ENCODE measurements around the gene SUFU.

SUFU gene

DNA sequence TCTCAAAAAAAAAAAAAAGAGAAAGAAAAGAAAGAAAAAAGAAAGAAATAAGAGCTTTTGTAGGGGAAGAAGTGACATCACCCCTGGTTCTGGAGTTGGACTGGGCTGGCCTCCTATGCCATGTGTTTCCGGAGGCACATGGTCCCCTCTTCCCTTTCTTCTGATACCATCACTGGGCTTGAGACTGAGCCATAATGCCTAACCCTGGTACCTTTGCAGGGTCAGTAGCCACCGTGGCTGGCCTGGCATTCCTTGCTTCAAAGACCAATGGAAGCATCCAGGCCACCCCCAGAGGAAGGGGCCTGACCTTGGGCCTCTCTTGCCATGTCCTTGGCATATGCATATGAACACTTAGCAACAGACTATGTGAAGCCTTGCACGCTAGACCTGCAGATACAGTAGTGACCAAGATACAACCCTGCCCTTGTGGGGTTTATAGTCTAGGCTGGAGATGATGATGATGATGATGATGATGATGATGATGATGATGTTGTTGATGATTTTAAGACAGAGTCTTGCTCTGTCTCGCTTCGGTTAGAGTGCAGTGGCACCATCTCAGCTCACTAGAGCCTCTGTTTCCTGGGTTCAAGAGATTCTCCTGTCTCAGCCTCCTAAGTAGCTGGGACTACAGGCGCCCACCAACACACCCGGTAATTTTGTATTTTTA lies 31.8 kb downstream of the SUFU start:
- Mint-ChIP-seq H3K36me3 (ENCODE audit: low read depth) (peaks cover 31% of the 10 kb centered on the region), H3K27ac (no peak overlapping the region), H3K4me1 (no peaks in the 10 kb centered on the region), H3K9me3 (no peaks in the 10 kb centered on the region), H3K27me3 (ENCODE audit: low read depth) (no peaks in the 10 kb centered on the region), H3K4me3 (no peak overlapping the region)
- TF ChIP-seq, protein P1, sequence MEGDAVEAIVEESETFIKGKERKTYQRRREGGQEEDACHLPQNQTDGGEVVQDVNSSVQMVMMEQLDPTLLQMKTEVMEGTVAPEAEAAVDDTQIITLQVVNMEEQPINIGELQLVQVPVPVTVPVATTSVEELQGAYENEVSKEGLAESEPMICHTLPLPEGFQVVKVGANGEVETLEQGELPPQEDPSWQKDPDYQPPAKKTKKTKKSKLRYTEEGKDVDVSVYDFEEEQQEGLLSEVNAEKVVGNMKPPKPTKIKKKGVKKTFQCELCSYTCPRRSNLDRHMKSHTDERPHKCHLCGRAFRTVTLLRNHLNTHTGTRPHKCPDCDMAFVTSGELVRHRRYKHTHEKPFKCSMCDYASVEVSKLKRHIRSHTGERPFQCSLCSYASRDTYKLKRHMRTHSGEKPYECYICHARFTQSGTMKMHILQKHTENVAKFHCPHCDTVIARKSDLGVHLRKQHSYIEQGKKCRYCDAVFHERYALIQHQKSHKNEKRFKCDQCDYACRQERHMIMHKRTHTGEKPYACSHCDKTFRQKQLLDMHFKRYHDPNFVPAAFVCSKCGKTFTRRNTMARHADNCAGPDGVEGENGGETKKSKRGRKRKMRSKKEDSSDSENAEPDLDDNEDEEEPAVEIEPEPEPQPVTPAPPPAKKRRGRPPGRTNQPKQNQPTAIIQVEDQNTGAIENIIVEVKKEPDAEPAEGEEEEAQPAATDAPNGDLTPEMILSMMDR (IDR thresholded peaks at IDR 0.05; ENCODE audit: unreplicated experiment in 3 of 3), result no peak

DNA sequence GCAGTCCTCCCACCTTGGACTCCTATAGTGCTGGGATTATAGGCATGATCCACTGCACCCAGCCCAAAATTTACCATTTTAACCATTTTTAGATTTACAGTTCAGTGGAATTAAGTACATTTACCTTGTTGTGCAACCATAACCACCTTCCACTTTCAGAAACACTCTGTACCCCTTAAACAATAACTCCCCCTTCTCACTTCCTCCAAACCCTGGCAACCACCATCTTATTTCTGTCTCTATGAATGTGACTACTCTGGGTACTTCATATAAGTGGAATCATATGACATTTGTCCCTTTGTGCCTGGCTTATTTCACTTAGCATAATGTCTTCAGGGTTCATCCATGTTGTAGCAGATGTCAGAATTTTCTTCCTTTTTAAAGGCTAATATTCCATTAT lies 33.6 kb downstream of the SUFU start:
- TF ChIP-seq, protein P1 (IDR thresholded peaks at IDR 0.05; ENCODE audit: unreplicated experiment in 3 of 3), result no peak
- Mint-ChIP-seq H3K36me3 (ENCODE audit: low read depth) (peaks cover 32% of the 10 kb centered on the region), H3K4me3 (no peak overlapping the region), H3K4me1 (no peaks in the 10 kb centered on the region), H3K27ac (no peak overlapping the region), H3K9me3 (no peaks in the 10 kb centered on the region), H3K27me3 (ENCODE audit: low read depth) (no peaks in the 10 kb centered on the region)

DNA sequence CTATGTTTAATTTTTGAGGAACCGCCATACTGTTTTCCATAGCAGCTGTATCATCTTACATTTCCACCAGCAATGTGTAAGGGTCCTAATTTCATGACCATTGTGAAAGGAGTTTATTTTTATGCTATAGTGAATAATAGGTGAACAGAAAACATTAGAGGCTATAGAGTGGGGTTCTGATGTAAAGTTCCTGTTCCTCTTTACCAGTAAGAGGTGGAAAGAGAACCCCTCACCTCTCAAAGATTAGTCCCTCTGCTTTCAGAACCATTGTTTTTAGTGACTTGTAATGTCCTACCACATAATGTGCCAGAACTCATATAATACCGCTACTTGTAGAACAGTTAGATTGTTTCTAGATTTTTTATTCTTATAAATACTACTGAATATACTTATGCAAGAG lies 34.2 kb downstream of the SUFU start:
- TF ChIP-seq, protein P1 (IDR thresholded peaks at IDR 0.05; ENCODE audit: unreplicated experiment in 3 of 3), result no peak
- peaks cover 32% of the 10 kb centered on the region for H3K36me3 Mint-ChIP-seq (ENCODE audit: low read depth)
- H3K27me3 Mint-ChIP-seq (ENCODE audit: low read depth), result no peaks in the 10 kb centered on the region
- H3K27ac Mint-ChIP-seq, result no peak overlapping the region
- H3K4me1 Mint-ChIP-seq, result no peaks in the 10 kb centered on the region
- no peaks in the 10 kb centered on the region for H3K9me3 Mint-ChIP-seq
- H3K4me3 Mint-ChIP-seq, result no peak overlapping the region

DNA sequence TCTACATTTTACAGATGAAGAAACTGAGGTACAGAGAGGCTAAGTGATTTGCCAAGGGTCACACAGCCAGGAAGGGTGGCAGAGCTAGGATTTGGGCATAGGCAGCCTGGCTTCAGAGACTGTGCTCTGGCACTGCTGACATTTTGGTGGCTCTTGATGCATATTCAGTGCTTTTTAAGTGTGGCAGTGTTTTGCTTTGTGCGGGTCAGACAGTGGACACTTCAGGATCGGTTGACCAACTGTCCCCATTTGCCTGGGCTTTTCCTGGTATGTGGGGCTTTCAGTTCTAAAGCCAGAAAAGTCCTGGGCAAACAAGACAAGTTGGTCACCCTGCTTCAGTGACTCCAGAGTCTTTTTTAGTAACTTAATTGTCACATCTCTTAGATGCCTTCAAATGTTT lies 35.0 kb downstream of the SUFU start:
- H3K9me3 Mint-ChIP-seq, result no peaks in the 10 kb centered on the region
- no peaks in the 10 kb centered on the region for H3K27me3 Mint-ChIP-seq (ENCODE audit: low read depth)
- no peaks in the 10 kb centered on the region for H3K4me1 Mint-ChIP-seq
- no peak overlapping the region for H3K27ac Mint-ChIP-seq
- no peak overlapping the region for H3K4me3 Mint-ChIP-seq
- TF ChIP-seq, protein P1 (IDR thresholded peaks at IDR 0.05; ENCODE audit: unreplicated experiment in 3 of 3), result no peak
- peaks cover 30% of the 10 kb centered on the region for H3K36me3 Mint-ChIP-seq (ENCODE audit: low read depth)

DNA sequence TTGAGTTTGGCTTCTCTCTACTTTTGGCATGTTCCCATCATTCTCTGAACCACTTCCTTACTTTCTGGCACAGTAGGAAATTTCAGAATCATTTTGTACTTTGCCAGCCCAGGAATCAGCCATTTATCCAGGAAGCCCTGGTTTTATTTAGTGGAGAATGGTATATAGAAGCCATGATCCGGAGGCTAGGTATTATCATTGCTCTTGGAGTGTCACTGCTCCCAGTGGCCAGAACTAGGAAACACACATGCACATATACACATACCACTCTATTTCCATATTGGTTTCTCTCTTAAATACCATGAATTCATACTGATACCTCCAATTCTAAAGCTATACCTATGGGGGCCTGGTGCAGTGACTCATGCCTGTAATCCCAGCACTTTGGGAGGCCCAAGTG lies 36.3 kb downstream of the SUFU start:
- Mint-ChIP-seq H3K27me3 (ENCODE audit: low read depth) (no peaks in the 10 kb centered on the region), H3K27ac (no peak overlapping the region)

More for the DNA sequence above, 36.3 kb downstream of the SUFU start:
- H3K4me3 Mint-ChIP-seq, result no peak overlapping the region
- TF ChIP-seq, protein P1 (IDR thresholded peaks at IDR 0.05; ENCODE audit: unreplicated experiment in 3 of 3), result peak in 1 of 3 experiments; percentile 14
- H3K9me3 Mint-ChIP-seq, result no peaks in the 10 kb centered on the region
- no peaks in the 10 kb centered on the region for H3K4me1 Mint-ChIP-seq
- peaks cover 26% of the 10 kb centered on the region for H3K36me3 Mint-ChIP-seq (ENCODE audit: low read depth)

Data from nephron (organoid).